HepG2 (cell line): ENCODE data around the gene SLC17A8.

Experiments used
- CTCF ChIP-seq: sonication (generic); formaldehyde crosslinking; IDR thresholded peaks from 2 replicates; pipeline ENCODE4 v1.5.0; 2020; ENCODE audit warnings: mild to moderate bottlenecking, missing genetic modification reagents, moderate library complexity
- ELK4 ChIP-seq: sonication (generic); formaldehyde crosslinking; IDR thresholded peaks from 2 replicates; pipeline ENCODE4 v1.9.0; 2021; ENCODE audit warnings: missing genetic modification reagents, borderline replicate concordance
- EZH2 ChIP-seq: conservative IDR thresholded peaks from 2 replicates; pipeline ENCODE4 v1.6.1; 2012; ENCODE audit warnings: mild to moderate bottlenecking, low read depth, low read length, moderate library complexity
- FOXA1 ChIP-seq, 2 experiments: fragments of 450-650 bp in 1 of 2; sonication (generic) in 1 of 2; formaldehyde crosslinking in 1 of 2; IDR thresholded peaks; 2 replicates each; pipeline versions ENCODE4 v1.4.0 to v1.6.1; 2016 to 2020; ENCODE audit warnings: missing genetic modification reagents in 1 of 2
- SMC3 ChIP-seq: IDR thresholded peaks from 2 replicates; pipeline ENCODE4 v1.6.1; 2011; ENCODE audit warnings: low read length, improper control_type of control experiment
- TMF1 ChIP-seq: sonication (generic); formaldehyde crosslinking; IDR thresholded peaks from 2 replicates; pipeline ENCODE4 v1.8.1; 2022; ENCODE audit warnings: low read depth, missing genetic modification reagents
- ZHX1 ChIP-seq: sonication (generic); formaldehyde crosslinking; IDR thresholded peaks from 2 replicates; pipeline ENCODE4 v1.8.1; 2022; ENCODE audit warnings: low read depth, mild to moderate bottlenecking, missing genetic modification reagents
- ZNF274 ChIP-seq: sonication (generic); formaldehyde crosslinking; IDR thresholded peaks from 2 replicates; pipeline ENCODE4 v1.5.1; 2020; ENCODE audit warnings: mild to moderate bottlenecking, missing genetic modification reagents
- ZNF781 ChIP-seq: sonication (generic); formaldehyde crosslinking; IDR thresholded peaks from 2 replicates; pipeline ENCODE4 v1.5.1; 2020; ENCODE audit warnings: borderline replicate concordance, mild to moderate bottlenecking, missing genetic modification reagents; ENCODE audit errors: not compliant biosample characterization

DNA sequence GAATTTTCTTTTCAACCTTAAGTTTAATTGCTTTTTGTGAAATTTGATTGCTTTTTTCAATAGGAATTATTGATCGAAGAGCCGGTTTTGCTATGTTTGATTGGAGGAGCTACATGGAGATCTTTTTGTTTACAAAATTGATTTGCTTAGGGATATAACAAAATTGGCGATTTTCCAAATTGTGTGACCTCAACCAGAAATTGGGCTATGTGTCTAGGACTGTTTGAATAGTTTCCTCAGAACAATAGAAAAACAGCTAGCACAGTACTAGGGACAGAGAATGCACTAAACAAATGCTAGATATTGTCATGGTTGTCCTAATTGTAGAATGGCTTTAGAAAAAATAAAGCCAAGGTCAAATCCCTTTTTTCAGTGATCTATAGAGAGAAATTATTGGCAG, 2.4 kb downstream of the SLC17A8 start:
- no peak for TF ChIP-seq SMC3
- TF ChIP-seq ZHX1 (CRISPR knock-in tag): no peak
- TF ChIP-seq TMF1 (CRISPR knock-in tag): no peak
- no peak for TF ChIP-seq EZH2
- TF ChIP-seq FOXA1 (IDR thresholded peaks at IDR 0.05): no peak
- no peak for TF ChIP-seq FOXA1 (CRISPR knock-in tag; IDR thresholded peaks at IDR 0.05)
- TF ChIP-seq ELK4 (CRISPR knock-in tag): no peak
- no peak for TF ChIP-seq CTCF
- TF ChIP-seq ZNF781 (CRISPR knock-in tag): no peak
- no peak for TF ChIP-seq ZNF274 (CRISPR knock-in tag)
